ENCODE data around the gene EFCAB9. TPM values are rescaled to one million over a fixed set of nuclear protein-coding genes. Genes with fewer than 3 reads are reported as not detected.
"Not testable (repeated sequence)": the region's sequence is repeated elsewhere in the genome, so short reads cannot be mapped to it uniquely, and the experiment has no call there.

The EFCAB9 gene
- polyA plus RNA-seq, 2 of the 4 experiments (the other 2 are of a cell fraction) = not detected

DNA sequence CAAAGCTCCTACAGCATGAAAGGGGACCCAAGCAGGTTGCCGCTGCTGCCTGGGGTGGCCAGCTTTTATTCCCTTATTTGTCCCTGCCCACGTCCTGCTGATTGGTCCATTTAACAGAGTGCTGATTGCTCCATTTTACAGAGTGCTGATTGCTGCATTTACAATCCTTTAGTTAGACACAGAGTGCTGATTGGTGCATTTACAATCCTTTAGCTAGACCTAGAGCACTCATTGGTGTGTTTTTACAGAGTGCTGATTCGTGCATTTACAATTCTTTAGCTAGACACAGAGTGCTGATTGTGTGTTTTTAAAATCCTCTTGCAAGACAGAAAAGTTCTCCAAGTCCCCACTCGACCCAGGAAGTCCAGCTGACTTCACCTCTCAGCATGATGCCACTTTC is 3.8 kb downstream of the EFCAB9 start:
- FAIRE-seq; H3K4me2 ChIP-seq; H3K9me3 ChIP-seq; ATAC-seq; POLR2A ChIA-PET; H3K4me1 ChIP-seq; H3K27ac ChIP-seq; H3K4me3 ChIP-seq; DNase-seq (ENCODE audit: low read depth in 1 of 2, low spot score in 1 of 2): not testable (repeated sequence)
- 72% methylated on average over 4 of the region's 4 CpGs for WGBS (ENCODE audit: missing lambda C conversion rate)
- CTCF ChIA-PET = interaction anchor here (0.6 to 5.5 kb wide), 2 partner anchors 9 to 72 kb away, joined by 6 to 49 read pairs; partner anchors contain the start of gene STK10
- peak; percentile 79 for TF ChIP-seq MAFK (IDR thresholded peaks at IDR 0.05; ENCODE audit: partially characterized antibody)

DNA sequence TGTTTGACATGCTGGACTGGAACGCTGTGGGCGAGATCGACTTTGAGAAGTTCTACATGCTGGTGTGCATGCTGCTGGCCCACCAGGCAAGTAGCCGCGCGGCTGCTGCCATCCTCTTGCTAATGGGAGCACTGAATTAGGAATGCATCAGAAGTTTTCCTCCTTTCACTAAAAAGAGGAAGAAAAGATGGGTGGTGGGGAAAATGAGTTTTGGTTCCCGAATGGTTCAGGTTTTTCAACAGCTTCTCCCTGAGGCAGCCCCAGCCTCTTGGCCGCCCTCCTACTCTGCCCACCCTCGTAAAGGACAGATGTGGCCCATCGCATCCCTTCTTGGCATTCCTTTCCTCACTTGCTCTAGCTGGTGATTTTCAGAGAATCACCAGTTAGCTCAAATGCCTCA is 5.5 kb downstream of the EFCAB9 start:
- TF ChIP-seq TP53 (CRISPR knock-in tag; IDR thresholded peaks at IDR 0.05) (no peak), RARB (CRISPR knock-in tag; IDR thresholded peaks at IDR 0.05) (no peak), ZFP36 (IDR thresholded peaks at IDR 0.05; ENCODE audit: borderline replicate concordance, partially characterized antibody) (no peak), POLR2AphosphoS2 (conservative IDR thresholded peaks at IDR 0.05; ENCODE audit: low read length) (no peak), ZC3H11A (IDR thresholded peaks at IDR 0.05) (no peak), HOXB13 (CRISPR knock-in tag; IDR thresholded peaks at IDR 0.05; ENCODE audit: low read depth) (no peak), NFE2L2 (conservative IDR thresholded peaks at IDR 0.05; ENCODE audit: low read length) (no peak), FOSL2 (IDR thresholded peaks at IDR 0.05) (no peak), FOSL2 (CRISPR knock-in tag; IDR thresholded peaks at IDR 0.05) (no peak), ESRRA (IDR thresholded peaks at IDR 0.05; ENCODE audit: borderline replicate concordance, low read length) (no peak), ZNF302 (CRISPR knock-in tag; IDR thresholded peaks at IDR 0.05) (no peak), RCOR1 (IDR thresholded peaks at IDR 0.05; ENCODE audit: low read depth, low read length) (no peak)
- TF ChIP-seq, protein P1, sequence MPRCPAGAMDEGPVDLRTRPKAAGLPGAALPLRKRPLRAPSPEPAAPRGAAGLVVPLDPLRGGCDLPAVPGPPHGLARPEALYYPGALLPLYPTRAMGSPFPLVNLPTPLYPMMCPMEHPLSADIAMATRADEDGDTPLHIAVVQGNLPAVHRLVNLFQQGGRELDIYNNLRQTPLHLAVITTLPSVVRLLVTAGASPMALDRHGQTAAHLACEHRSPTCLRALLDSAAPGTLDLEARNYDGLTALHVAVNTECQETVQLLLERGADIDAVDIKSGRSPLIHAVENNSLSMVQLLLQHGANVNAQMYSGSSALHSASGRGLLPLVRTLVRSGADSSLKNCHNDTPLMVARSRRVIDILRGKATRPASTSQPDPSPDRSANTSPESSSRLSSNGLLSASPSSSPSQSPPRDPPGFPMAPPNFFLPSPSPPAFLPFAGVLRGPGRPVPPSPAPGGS (IDR thresholded peaks at IDR 0.05) = no peak
- TF ChIP-seq, protein P2, sequence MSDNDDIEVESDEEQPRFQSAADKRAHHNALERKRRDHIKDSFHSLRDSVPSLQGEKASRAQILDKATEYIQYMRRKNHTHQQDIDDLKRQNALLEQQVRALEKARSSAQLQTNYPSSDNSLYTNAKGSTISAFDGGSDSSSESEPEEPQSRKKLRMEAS (IDR thresholded peaks at IDR 0.05) = no peak
- TF ChIP-seq, protein P3, sequence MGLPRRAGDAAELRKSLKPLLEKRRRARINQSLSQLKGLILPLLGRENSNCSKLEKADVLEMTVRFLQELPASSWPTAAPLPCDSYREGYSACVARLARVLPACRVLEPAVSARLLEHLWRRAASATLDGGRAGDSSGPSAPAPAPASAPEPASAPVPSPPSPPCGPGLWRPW (IDR thresholded peaks at IDR 0.05) = no peak
- TF ChIP-seq, protein P4, sequence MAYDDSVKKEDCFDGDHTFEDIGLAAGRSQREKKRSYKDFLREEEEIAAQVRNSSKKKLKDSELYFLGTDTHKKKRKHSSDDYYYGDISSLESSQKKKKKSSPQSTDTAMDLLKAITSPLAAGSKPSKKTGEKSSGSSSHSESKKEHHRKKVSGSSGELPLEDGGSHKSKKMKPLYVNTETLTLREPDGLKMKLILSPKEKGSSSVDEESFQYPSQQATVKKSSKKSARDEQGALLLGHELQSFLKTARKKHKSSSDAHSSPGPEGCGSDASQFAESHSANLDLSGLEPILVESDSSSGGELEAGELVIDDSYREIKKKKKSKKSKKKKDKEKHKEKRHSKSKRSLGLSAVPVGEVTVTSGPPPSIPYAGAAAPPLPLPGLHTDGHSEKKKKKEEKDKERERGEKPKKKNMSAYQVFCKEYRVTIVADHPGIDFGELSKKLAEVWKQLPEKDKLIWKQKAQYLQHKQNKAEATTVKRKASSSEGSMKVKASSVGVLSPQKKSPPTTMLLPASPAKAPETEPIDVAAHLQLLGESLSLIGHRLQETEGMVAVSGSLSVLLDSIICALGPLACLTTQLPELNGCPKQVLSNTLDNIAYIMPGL (CRISPR knock-in tag; IDR thresholded peaks at IDR 0.05; ENCODE audit: borderline replicate concordance) = no peak

DNA sequence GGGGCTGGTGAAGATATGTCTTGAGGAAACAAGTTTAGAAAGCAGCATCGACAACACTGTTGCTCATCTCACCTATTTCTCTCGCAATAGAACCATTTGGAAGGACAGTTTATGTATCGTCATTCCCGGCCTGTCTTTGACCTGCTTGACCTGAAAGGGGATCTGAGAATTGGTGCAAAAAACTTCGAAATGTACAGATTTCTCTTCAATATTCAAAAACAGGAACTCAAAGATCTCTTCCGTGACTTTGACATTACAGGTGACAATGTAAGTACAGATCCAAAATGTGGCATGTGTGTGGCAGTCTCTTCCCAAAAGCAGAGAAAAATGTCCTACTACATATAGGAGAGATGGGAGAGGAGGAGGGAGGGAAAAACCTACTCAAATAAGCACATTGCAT is 6.5 kb downstream of the EFCAB9 start:
- Histone ChIP-seq H3K9me3 (no peaks in the 10 kb centered on the region), H3K27ac (no peak overlapping the region), H3K4me3 (no peak overlapping the region), H3K4me2 (no peak overlapping the region), H3K4me1 (no peaks in the 10 kb centered on the region)
- no peak for DNase-seq (ENCODE audit: low read depth in 1 of 2, low spot score in 1 of 2)
- ATAC-seq = no peak
- TF ChIP-seq EP300 (IDR thresholded peaks at IDR 0.05) (no peak), MYC (IDR thresholded peaks at IDR 0.05; ENCODE audit: borderline replicate concordance, low read length) (no peak), BHLHE40 (IDR thresholded peaks at IDR 0.05; ENCODE audit: low read depth, low read length) (no peak), NFE2L2 (conservative IDR thresholded peaks at IDR 0.05; ENCODE audit: low read length) (no peak), SMC3 (IDR thresholded peaks at IDR 0.05) (no peak), FOSB (CRISPR knock-in tag; IDR thresholded peaks at IDR 0.05) (no peak), KDM1A (IDR thresholded peaks at IDR 0.05; ENCODE audit: low read depth) (no peak), TP53 (CRISPR knock-in tag; IDR thresholded peaks at IDR 0.05) (no peak), RAD21 (conservative IDR thresholded peaks at IDR 0.05 in 1 of 2, IDR thresholded peaks at IDR 0.05 in 1 of 2) (no peak), EHMT2 (IDR thresholded peaks at IDR 0.05; ENCODE audit: low read depth) (no peak)
- WGBS (ENCODE audit: missing lambda C conversion rate) = 83% methylated on average over 6 of the region's 6 CpGs
- CTCF ChIA-PET = interaction anchor here (0.6 to 5.5 kb wide), 2 partner anchors 11 to 32 kb away, joined by 3 to 49 read pairs; partner anchors contain the start of gene STK10
- POLR2A ChIA-PET = no interaction called here
- no peak for FAIRE-seq

More for the DNA sequence above, 5.5 kb downstream of the EFCAB9 start:
- FAIRE-seq (no peak), DNase-seq (ENCODE audit: low read depth in 1 of 2, low spot score in 1 of 2) (no peak), ATAC-seq (no peak)
- no peak overlapping the region for H3K4me3 ChIP-seq
- H3K9me3 ChIP-seq = no peaks in the 10 kb centered on the region
- no peak overlapping the region for H3K4me2 ChIP-seq
- WGBS (ENCODE audit: missing lambda C conversion rate) = 89% methylated on average over 10 of the region's 10 CpGs
- no peak overlapping the region for H3K27ac ChIP-seq
- POLR2A ChIA-PET = no interaction called here
- no peaks in the 10 kb centered on the region for H3K4me1 ChIP-seq
- CTCF ChIA-PET = interaction anchor here (1.1 to 5.5 kb wide), 3 partner anchors 10 to 94 kb away, joined by 3 to 49 read pairs (median 4); partner anchors contain the start of gene STK10
